H1 (cell line): ENCODE results near the gene DBR1. TPM values are rescaled to one million over a fixed set of nuclear protein-coding genes. Genes with fewer than 3 reads are reported as not detected.

ENCODE experiments used
- CTCF ChIA-PET: fragments of 300-600 bp; sonication (Branson Sonifier 250); formaldehyde crosslinking; loops from one replicate; lab custom pipeline; 2021; ENCODE audit not compliant: partially characterized antibody; lab: Charles Lee
- POLR2A ChIA-PET: fragments of 300-600 bp; sonication (Branson Sonifier 250); formaldehyde crosslinking; loops from one replicate; lab custom pipeline; 2021; ENCODE audit warnings: inconsistent platforms; ENCODE audit not compliant: partially characterized antibody; lab: Charles Lee
- DNase-seq, 2 experiments: peaks; one replicate each; pipeline versions ENCODE4 v3.0.0 to v3.0.0-alpha.2; 2010 to 2022; ENCODE audit warnings: low spot score in 2 of 2, low read depth in 1 of 2, mixed read lengths in 1 of 2
- FAIRE-seq: peaks from 2 replicates; lab custom pipeline; 2011; peaks lifted over from hg19 to GRCh38; lab: Jason Lieb, UNC
- H2AFZ ChIP-seq: 2 replicates; pipeline ENCODE4 v1.8.1; 2012; ENCODE audit warnings: low read length, inconsistent platforms
- H2AK5ac ChIP-seq: 2 replicates; pipeline ENCODE4 v1.6.1; 2013; ENCODE audit warnings: low read depth, low read length
- H2BK120ac ChIP-seq: replicated peaks from 2 replicates; pipeline ENCODE3; 2013; ENCODE audit warnings: low read depth, low read length, inconsistent platforms
- H2BK12ac ChIP-seq: 2 replicates; pipeline ENCODE4 v1.6.1; 2013; ENCODE audit warnings: low read depth, low read length
- H2BK15ac ChIP-seq: 2 replicates; pipeline ENCODE4 v1.6.1; 2013; ENCODE audit warnings: low read length
- H2BK20ac ChIP-seq: 2 replicates; pipeline ENCODE4 v1.6.1; 2013; ENCODE audit warnings: low read length
- H2BK5ac ChIP-seq: 2 replicates; pipeline ENCODE4 v1.6.1; 2013; ENCODE audit warnings: low read depth, low read length
- H3K14ac ChIP-seq: 2 replicates; pipeline ENCODE4 v1.6.1; 2013; ENCODE audit warnings: inconsistent platforms; ENCODE audit not compliant: insufficient read length
- H3K18ac ChIP-seq: 2 replicates; pipeline ENCODE4 v1.6.1; 2013; ENCODE audit warnings: low read length; ENCODE audit errors: extremely low read depth
- H3K23ac ChIP-seq: 2 replicates; pipeline ENCODE4 v1.6.1; 2013; ENCODE audit warnings: inconsistent platforms; ENCODE audit not compliant: insufficient read length
- H3K23me2 ChIP-seq: 2 replicates; pipeline ENCODE4 v1.6.1; 2013; ENCODE audit warnings: low read depth, low read length
- H3K27ac ChIP-seq: 2 replicates; pipeline ENCODE4 v1.6.1; 2011; ENCODE audit warnings: low read depth, low read length, inconsistent platforms
- H3K27me3 ChIP-seq, 4 experiments: replicated peaks in 1 of 4; 1 replicate in 1 of 4; 2 replicates in 3 of 4; pipeline versions ENCODE4 v1.6.1 to v1.8.1; 2011 to 2013; ENCODE audit warnings: low read length in 3 of 4, mild to moderate bottlenecking in 3 of 4, inconsistent platforms in 2 of 4, mixed read lengths in 2 of 4, moderate library complexity in 1 of 4; ENCODE audit not compliant: control insufficient read depth in 3 of 4, insufficient read depth in 3 of 4; ENCODE audit errors: extremely low read depth in 1 of 4
- H3K36me3 ChIP-seq, 4 experiments: 2 replicates each; pipeline versions ENCODE4 v1.6.1 to v1.8.1; 2011 to 2013; ENCODE audit warnings: mild to moderate bottlenecking in 4 of 4, low read length in 3 of 4, moderate library complexity in 2 of 4, control low read depth in 1 of 4, inconsistent platforms in 1 of 4; ENCODE audit not compliant: insufficient read depth in 4 of 4, control insufficient read depth in 2 of 4
- H3K4ac ChIP-seq: replicated peaks from 2 replicates; pipeline ENCODE3; 2013; ENCODE audit warnings: low read length, low read depth, mixed read lengths, inconsistent platforms; ENCODE audit not compliant: insufficient read length
- H3K4me1 ChIP-seq, 4 experiments: replicated peaks in 1 of 4; 1 replicate in 1 of 4; 2 replicates in 3 of 4; pipeline versions ENCODE4 v1.6.1 to v1.8.1; 2011 to 2013; ENCODE audit warnings: low read length in 3 of 4, inconsistent platforms in 2 of 4, mixed read lengths in 1 of 4; ENCODE audit not compliant: insufficient read depth in 4 of 4, control insufficient read depth in 3 of 4
- H3K4me2 ChIP-seq, 2 experiments: 2 replicates each; pipeline versions ENCODE4 v1.6.1 to v1.8.1; 2011 to 2013; ENCODE audit warnings: low read depth in 2 of 2, low read length in 2 of 2, control low read depth in 1 of 2, inconsistent platforms in 1 of 2, mild to moderate bottlenecking in 1 of 2; ENCODE audit not compliant: insufficient read depth in 1 of 2
- H3K4me3 ChIP-seq, 4 experiments: fragments of 200-600, 300-600 bp in 1 of 4; sonication (generic), shearing (Covaris generic), sonication (Bioruptor Twin) in 1 of 4; 2 replicates each; pipeline versions ENCODE4 v1.5.1 to v1.8.1; 2011 to 2016; ENCODE audit warnings: low read length in 4 of 4, low read depth in 3 of 4, control low read depth in 2 of 4, inconsistent platforms in 2 of 4, mild to moderate bottlenecking in 2 of 4, mixed read lengths in 1 of 4, moderate library complexity in 1 of 4; ENCODE audit not compliant: insufficient read depth in 2 of 4; ENCODE audit errors: extremely low read depth in 1 of 4
- H3K56ac ChIP-seq: replicated peaks from 2 replicates; pipeline ENCODE3; 2013; ENCODE audit warnings: low read depth, mild to moderate bottlenecking, mixed read lengths, low read length, inconsistent platforms; ENCODE audit not compliant: insufficient read length
- H3K79me1 ChIP-seq: 2 replicates; pipeline ENCODE4 v1.6.1; 2013; ENCODE audit warnings: low read depth, low read length, control low read depth
- H3K79me2 ChIP-seq, 2 experiments: 2 replicates each; pipeline versions ENCODE4 v1.6.1 to v1.8.1; 2012 to 2013; ENCODE audit warnings: low read length in 2 of 2, mild to moderate bottlenecking in 2 of 2, inconsistent platforms in 1 of 2; ENCODE audit not compliant: insufficient read depth in 2 of 2, control insufficient read depth in 1 of 2
- H3K9ac ChIP-seq, 4 experiments: replicated peaks in 1 of 4; 1 replicate in 1 of 4; 2 replicates in 3 of 4; pipeline versions ENCODE4 v1.6.1 to v1.8.1; 2011 to 2013; ENCODE audit warnings: low read depth in 3 of 4, low read length in 3 of 4, control low read depth in 2 of 4, mild to moderate bottlenecking in 2 of 4, moderate library complexity in 2 of 4, inconsistent platforms in 1 of 4; ENCODE audit errors: extremely low read depth in 1 of 4
- H3K9me3 ChIP-seq, 2 experiments: 2 replicates each; pipeline versions ENCODE4 v1.6.1 to v1.8.1; 2012 to 2013; ENCODE audit warnings: mild to moderate bottlenecking in 2 of 2, moderate library complexity in 2 of 2, control low read depth in 1 of 2, inconsistent platforms in 1 of 2, low read depth in 1 of 2, low read length in 1 of 2, mixed read lengths in 1 of 2; ENCODE audit not compliant: insufficient read depth in 2 of 2
- H4K20me1 ChIP-seq, 2 experiments: replicated peaks in 1 of 2; 2 replicates each; pipeline versions ENCODE3 to v1.8.1; 2011 to 2013; ENCODE audit warnings: inconsistent platforms in 2 of 2, low read length in 2 of 2, mild to moderate bottlenecking in 1 of 2; ENCODE audit not compliant: insufficient read depth in 2 of 2, control insufficient read depth in 1 of 2
- H4K5ac ChIP-seq: 2 replicates; pipeline ENCODE4 v1.6.1; 2013; ENCODE audit warnings: low read length, low read depth, mixed read lengths, inconsistent platforms; ENCODE audit not compliant: insufficient read length
- H4K8ac ChIP-seq: 2 replicates; pipeline ENCODE4 v1.8.0; 2013; ENCODE audit warnings: mild to moderate bottlenecking, moderate library complexity, low read length, inconsistent platforms; ENCODE audit not compliant: insufficient read depth; ENCODE audit errors: extremely low read depth
- H4K91ac ChIP-seq: replicated peaks from 2 replicates; pipeline ENCODE3; 2013; ENCODE audit warnings: low read length, mixed read lengths, inconsistent platforms; ENCODE audit not compliant: insufficient read length
- BRCA1 ChIP-seq: IDR thresholded peaks from 2 replicates; pipeline ENCODE4 v1.6.1; 2012; ENCODE audit warnings: low read depth, low read length, improper control_type of control experiment
- EZH2 ChIP-seq: fragments of 200-600 bp; sonication (generic); IDR thresholded peaks from 2 replicates; pipeline ENCODE4 v1.7.1; 2012; ENCODE audit warnings: low read depth, mild to moderate bottlenecking, moderate library complexity, low read length, inconsistent platforms; ENCODE audit not compliant: severe bottlenecking
- KDM5A ChIP-seq: fragments of 200-600 bp; IDR thresholded peaks from 2 replicates; pipeline ENCODE4 v1.7.1; 2012; ENCODE audit warnings: mild to moderate bottlenecking, low read length, inconsistent platforms, mixed read lengths
- RXRA ChIP-seq: IDR thresholded peaks from 2 replicates; pipeline ENCODE4 v1.6.1; 2011; ENCODE audit warnings: low read depth, mild to moderate bottlenecking, low read length, moderate library complexity; ENCODE audit not compliant: insufficient read depth
- SP2 ChIP-seq: IDR thresholded peaks from 2 replicates; pipeline ENCODE4 v1.6.1; 2012; ENCODE audit warnings: mild to moderate bottlenecking, low read length, inconsistent platforms
- WGBS, 2 experiments: shearing (Covaris generic) in 1 of 2; methylation state at CpG; one replicate each; pipeline versions ENCODE4 v1.1.6 to v1.1.7; 2013 to 2015; ENCODE audit warnings: low lambda C conversion rate in 2 of 2, mixed read lengths in 2 of 2, inconsistent platforms in 1 of 2, low coverage in 1 of 2, missing lambda C conversion rate in 1 of 2; ENCODE audit not compliant: insufficient replicate concordance in 2 of 2, insufficient coverage in 1 of 2, insufficient read length in 1 of 2; ENCODE audit errors: extremely low coverage in 1 of 2, missing lambda C conversion rate in 1 of 2; 5-methylcytosine and 5-hydroxymethylcytosine counted together
- polyA plus RNA-seq, 7 experiments: library from polyadenylated mRNA; depleted of rRNA in 3 of 7; stranded (reverse) in 5 of 7; unstranded in 2 of 7; fragments of >200 nt in 5 of 7; fragments of 200-250 nt in 2 of 7; gene quantifications; 1 replicate in 5 of 7; 2 replicates in 1 of 7; 4 replicates in 1 of 7; pipeline versions ENCODE4 v1.2.1 to v1.2.3, GENCODE V29; 2011 to 2013; ENCODE audit warnings: missing spikeins in 2 of 7, mixed read lengths in 2 of 7
- total RNA-seq: library from RNA; stranded (reverse); fragmentation: NEBNext Ultra II Directional; extraction: Animal tissue kit (Norgen Biotek cat#: 25700); gene quantifications from 2 replicates; pipeline ENCODE4 v1.2.1, GENCODE V29; 2021

DBR1 gene
- total and polyA plus RNA-seq, 2 of the 8 experiments (the other 6 are each of a cell fraction or from before 2014, with no cell fraction given) = 10.1 to 18.3 TPM

DNA sequence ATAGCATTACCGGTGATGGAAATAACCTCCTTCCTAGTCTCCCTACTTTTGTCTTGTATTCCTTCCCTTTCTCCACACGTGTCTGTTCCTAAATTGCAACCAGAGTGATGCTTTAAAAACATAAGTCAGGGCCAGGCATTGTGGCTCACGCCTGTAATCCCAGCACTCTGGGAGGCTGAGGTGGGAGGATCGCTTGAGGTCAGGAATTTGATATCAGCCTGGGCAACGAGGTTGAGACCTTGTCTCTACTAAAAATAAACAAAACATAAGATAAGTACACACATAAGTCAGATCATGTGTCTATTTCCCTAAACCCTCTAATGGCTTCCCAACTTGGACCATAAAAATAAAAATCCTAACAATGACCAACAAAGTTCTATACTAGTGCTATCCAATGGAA is 30.8 kb upstream of the DBR1 start:
- Histone ChIP-seq H3K23me2 (no peaks in the 10 kb centered on the region), H2BK12ac (no peak overlapping the region), H3K27me3 (no peaks in the 10 kb centered on the region), H3K4ac (no peak overlapping the region), H3K56ac (no peak overlapping the region), H4K91ac (no peak overlapping the region), H2BK5ac (no peak overlapping the region), H3K23ac (no peak overlapping the region), H2AK5ac (no peak overlapping the region), H3K9me3 (no peaks in the 10 kb centered on the region; a peak in 1 of 4 replicates), H2BK120ac (no peak overlapping the region), H3K79me1 (peaks cover 17% of the 10 kb centered on the region), H2AFZ (no peak overlapping the region), H3K18ac (no peak overlapping the region), H2BK15ac (no peak overlapping the region), H3K4me3 (no peak overlapping the region), H4K20me1 (peaks cover 2 to 10% of the 10 kb centered on the region in 2 experiments), H3K79me2 (peaks cover 3 to 95% of the 10 kb centered on the region in 2 experiments), H3K27ac (no peak overlapping the region), H3K4me2 (no peak overlapping the region), H4K8ac (no peak overlapping the region), H2BK20ac (no peak overlapping the region), H3K36me3 (no peaks in the 10 kb centered on the region), H3K9ac (no peak overlapping the region), H3K4me1 (peaks cover 0 to 7% (median 3%) of the 10 kb centered on the region in 4 experiments; a peak in 3 of 7 replicates), H3K14ac (no peak overlapping the region), H4K5ac (no peak overlapping the region)
- ChIA-PET CTCF (no interaction called here), POLR2A (interaction anchor here (1.2 kb wide), 1 partner anchor 18 kb away, joined by 3 read pairs; the partner anchor contains the start of gene ARMC8)
- WGBS, 2 experiments = 90% methylated on average over 5 of the region's 5 CpGs; no CpG with 5 or more reads in 1 of the 2 experiments
- TF ChIP-seq KDM5A (no peak), BRCA1 (no peak), EZH2 (no peak), SP2 (no peak), RXRA (no peak)
- FAIRE-seq (no peak), DNase-seq (no peak)
